Measurements from ENCODE around the gene CD300H.
"Not testable (repeated sequence)": the region's sequence is repeated elsewhere in the genome, so short reads cannot be mapped to it uniquely, and the experiment has no call there.

The CD300H gene

GRCh38 chr17:74561586-74561985 lies 5.7 kb downstream of the CD300H start:
- Histone ChIP-seq H3K9me3 (ENCODE audit: control insufficient read depth, low read length) (no peaks in the 10 kb centered on the region), H3K9ac (ENCODE audit: low read length) (no peak overlapping the region), H3K4me3 (ENCODE audit: low read length) (no peak overlapping the region), H3K36me3 (ENCODE audit: control insufficient read depth, insufficient read depth, low read length) (no peaks in the 10 kb centered on the region), H3K27me3 (ENCODE audit: control insufficient read depth, insufficient read depth, low read length) (no peaks in the 10 kb centered on the region), H3K4me1 (ENCODE audit: control insufficient read depth, insufficient read depth, low read length) (no peaks in the 10 kb centered on the region)

GRCh38 chr17:74558882-74559519 lies 8.3 kb downstream of the CD300H start:
- no peak overlapping the region for H3K4me3 ChIP-seq (ENCODE audit: low read length)
- H3K27me3 ChIP-seq (ENCODE audit: control insufficient read depth, insufficient read depth, low read length), result peaks cover 3% of the 10 kb centered on the region
- H3K36me3 ChIP-seq (ENCODE audit: control insufficient read depth, insufficient read depth, low read length), result no peaks in the 10 kb centered on the region
- no peaks in the 10 kb centered on the region for H3K9me3 ChIP-seq (ENCODE audit: control insufficient read depth, low read length)
- no peaks in the 10 kb centered on the region for H3K4me1 ChIP-seq (ENCODE audit: control insufficient read depth, insufficient read depth, low read length)
- no peak overlapping the region for H3K9ac ChIP-seq (ENCODE audit: low read length)

GRCh38 chr17:74558402-74558801 lies 8.9 kb downstream of the CD300H start:
- not testable (repeated sequence) for H3K36me3 ChIP-seq (ENCODE audit: control insufficient read depth, insufficient read depth, low read length); H3K4me3 ChIP-seq (ENCODE audit: low read length); H3K9ac ChIP-seq (ENCODE audit: low read length); H3K9me3 ChIP-seq (ENCODE audit: control insufficient read depth, low read length); H3K27me3 ChIP-seq (ENCODE audit: control insufficient read depth, insufficient read depth, low read length); H3K4me1 ChIP-seq (ENCODE audit: control insufficient read depth, insufficient read depth, low read length)

GRCh38 chr17:74555427-74555940 lies 11.8 kb downstream of the CD300H start:
- Histone ChIP-seq H3K9me3 (ENCODE audit: control insufficient read depth, low read length) (no peaks in the 10 kb centered on the region), H3K4me3 (ENCODE audit: low read length) (no peak overlapping the region), H3K4me1 (ENCODE audit: control insufficient read depth, insufficient read depth, low read length) (no peaks in the 10 kb centered on the region), H3K27me3 (ENCODE audit: control insufficient read depth, insufficient read depth, low read length) (peaks cover 6% of the 10 kb centered on the region), H3K36me3 (ENCODE audit: control insufficient read depth, insufficient read depth, low read length) (no peaks in the 10 kb centered on the region), H3K9ac (ENCODE audit: low read length) (no peak overlapping the region)

GRCh38 chr17:74554909-74555308 lies 12.4 kb downstream of the CD300H start:
- H3K27me3 ChIP-seq (ENCODE audit: control insufficient read depth, insufficient read depth, low read length), result peaks cover 6% of the 10 kb centered on the region
- no peak overlapping the region for H3K9ac ChIP-seq (ENCODE audit: low read length)
- no peaks in the 10 kb centered on the region for H3K9me3 ChIP-seq (ENCODE audit: control insufficient read depth, low read length)
- no peak overlapping the region for H3K4me3 ChIP-seq (ENCODE audit: low read length)
- no peaks in the 10 kb centered on the region for H3K4me1 ChIP-seq (ENCODE audit: control insufficient read depth, insufficient read depth, low read length)
- no peaks in the 10 kb centered on the region for H3K36me3 ChIP-seq (ENCODE audit: control insufficient read depth, insufficient read depth, low read length)

- peaks cover 16% of the 10 kb centered on the region for H3K27me3 ChIP-seq (ENCODE audit: control insufficient read depth, insufficient read depth, low read length)
- no peak overlapping the region for H3K9ac ChIP-seq (ENCODE audit: low read length)
Measured at GRCh38 chr17:74552037-74552436, 15.3 kb downstream of the CD300H start.

GRCh38 chr17:74550602-74551001 lies 16.7 kb downstream of the CD300H start:
- H3K9me3 ChIP-seq (ENCODE audit: control insufficient read depth, low read length), result no peaks in the 10 kb centered on the region
- no peaks in the 10 kb centered on the region for H3K4me1 ChIP-seq (ENCODE audit: control insufficient read depth, insufficient read depth, low read length)
- no peak overlapping the region for H3K4me3 ChIP-seq (ENCODE audit: low read length)
- H3K9ac ChIP-seq (ENCODE audit: low read length), result no peak overlapping the region
- H3K27me3 ChIP-seq (ENCODE audit: control insufficient read depth, insufficient read depth, low read length), result peaks cover 13% of the 10 kb centered on the region
- no peaks in the 10 kb centered on the region for H3K36me3 ChIP-seq (ENCODE audit: control insufficient read depth, insufficient read depth, low read length)

More at GRCh38 chr17:74552037-74552436, 15.3 kb downstream of the CD300H start:
- H3K36me3 ChIP-seq (ENCODE audit: control insufficient read depth, insufficient read depth, low read length), result no peaks in the 10 kb centered on the region
- no peak overlapping the region for H3K4me3 ChIP-seq (ENCODE audit: low read length)
- H3K9me3 ChIP-seq (ENCODE audit: control insufficient read depth, low read length), result no peaks in the 10 kb centered on the region
- H3K4me1 ChIP-seq (ENCODE audit: control insufficient read depth, insufficient read depth, low read length), result no peaks in the 10 kb centered on the region

GRCh38 chr17:74549343-74549742 lies 18.0 kb downstream of the CD300H start:
- no peak overlapping the region for H3K9ac ChIP-seq (ENCODE audit: low read length)

GRCh38 chr17:74547736-74548135 lies 19.6 kb downstream of the CD300H start:
- Histone ChIP-seq H3K4me3 (ENCODE audit: low read length) (no peak overlapping the region), H3K9me3 (ENCODE audit: control insufficient read depth, low read length) (no peaks in the 10 kb centered on the region), H3K9ac (ENCODE audit: low read length) (no peak overlapping the region), H3K36me3 (ENCODE audit: control insufficient read depth, insufficient read depth, low read length) (no peaks in the 10 kb centered on the region), H3K27me3 (ENCODE audit: control insufficient read depth, insufficient read depth, low read length) (peaks cover 13% of the 10 kb centered on the region), H3K4me1 (ENCODE audit: control insufficient read depth, insufficient read depth, low read length) (no peaks in the 10 kb centered on the region)

More at GRCh38 chr17:74549343-74549742, 18.0 kb downstream of the CD300H start:
- H3K4me1 ChIP-seq (ENCODE audit: control insufficient read depth, insufficient read depth, low read length), result no peaks in the 10 kb centered on the region
- H3K9me3 ChIP-seq (ENCODE audit: control insufficient read depth, low read length), result no peaks in the 10 kb centered on the region
- no peak overlapping the region for H3K4me3 ChIP-seq (ENCODE audit: low read length)
- peaks cover 13% of the 10 kb centered on the region for H3K27me3 ChIP-seq (ENCODE audit: control insufficient read depth, insufficient read depth, low read length)
- H3K36me3 ChIP-seq (ENCODE audit: control insufficient read depth, insufficient read depth, low read length), result no peaks in the 10 kb centered on the region

- H3K9me3 ChIP-seq (ENCODE audit: control insufficient read depth, low read length), result no peaks in the 10 kb centered on the region
- H3K36me3 ChIP-seq (ENCODE audit: control insufficient read depth, insufficient read depth, low read length), result no peaks in the 10 kb centered on the region
- no peaks in the 10 kb centered on the region for H3K4me1 ChIP-seq (ENCODE audit: control insufficient read depth, insufficient read depth, low read length)
- H3K27me3 ChIP-seq (ENCODE audit: control insufficient read depth, insufficient read depth, low read length), result peaks cover 10% of the 10 kb centered on the region
- no peak overlapping the region for H3K9ac ChIP-seq (ENCODE audit: low read length)
- H3K4me3 ChIP-seq (ENCODE audit: low read length), result no peak overlapping the region
Measured at GRCh38 chr17:74547264-74547663, 20.0 kb downstream of the CD300H start.

- Histone ChIP-seq H3K9me3 (ENCODE audit: control insufficient read depth, low read length) (no peaks in the 10 kb centered on the region), H3K27me3 (ENCODE audit: control insufficient read depth, insufficient read depth, low read length) (peaks cover 10% of the 10 kb centered on the region), H3K36me3 (ENCODE audit: control insufficient read depth, insufficient read depth, low read length) (no peaks in the 10 kb centered on the region), H3K9ac (ENCODE audit: low read length) (no peak overlapping the region), H3K4me3 (ENCODE audit: low read length) (no peak overlapping the region), H3K4me1 (ENCODE audit: control insufficient read depth, insufficient read depth, low read length) (no peaks in the 10 kb centered on the region)
Measured at GRCh38 chr17:74546586-74546985, 20.7 kb downstream of the CD300H start.

- Histone ChIP-seq H3K27me3 (ENCODE audit: control insufficient read depth, insufficient read depth, low read length) (peaks cover 10% of the 10 kb centered on the region), H3K9ac (ENCODE audit: low read length) (no peak within 1 kb of the TSS), H3K4me3 (ENCODE audit: low read length) (no peak within 1 kb of the TSS), H3K9me3 (ENCODE audit: control insufficient read depth, low read length) (no peaks in the 10 kb centered on the region), H3K4me1 (ENCODE audit: control insufficient read depth, insufficient read depth, low read length) (no peaks in the 10 kb centered on the region), H3K36me3 (ENCODE audit: control insufficient read depth, insufficient read depth, low read length) (no peaks in the 10 kb centered on the region)
Measured at GRCh38 chr17:74545843-74546230, 21.5 kb downstream of the CD300H start, which contains the start of gene CD300C. Gene CD300C (minus strand): TSS chr17:74546115. CDS start chr17:74545782, 333 bp downstream.

All from mucosa of stomach (tissue), 1 donor.